Esophagus squamous epithelium (tissue), 4 donors: ENCODE data around the gene FKBP1B.

Source experiments
- POLR2A ChIP-seq, 4 donors: fragments of 450-650 bp; IDR thresholded peaks; one replicate each; pipeline ENCODE4 v1.6.1; 2017; ENCODE audit warnings: antibody characterized with exemption in 4 of 4, mild to moderate bottlenecking in 4 of 4, moderate library complexity in 3 of 4
- TF ChIP-seq, protein P1 (sequence below), 6 experiments: fragments of 450-650 bp in 4 of 6; fragments of 200-600 bp in 2 of 6; sonication (generic) in 2 of 6; IDR thresholded peaks; one replicate each; pipeline ENCODE4 v1.5.1; 2016 to 2019; ENCODE audit warnings: antibody characterized with exemption in 6 of 6, mild to moderate bottlenecking in 4 of 6, moderate library complexity in 4 of 6

DNA sequence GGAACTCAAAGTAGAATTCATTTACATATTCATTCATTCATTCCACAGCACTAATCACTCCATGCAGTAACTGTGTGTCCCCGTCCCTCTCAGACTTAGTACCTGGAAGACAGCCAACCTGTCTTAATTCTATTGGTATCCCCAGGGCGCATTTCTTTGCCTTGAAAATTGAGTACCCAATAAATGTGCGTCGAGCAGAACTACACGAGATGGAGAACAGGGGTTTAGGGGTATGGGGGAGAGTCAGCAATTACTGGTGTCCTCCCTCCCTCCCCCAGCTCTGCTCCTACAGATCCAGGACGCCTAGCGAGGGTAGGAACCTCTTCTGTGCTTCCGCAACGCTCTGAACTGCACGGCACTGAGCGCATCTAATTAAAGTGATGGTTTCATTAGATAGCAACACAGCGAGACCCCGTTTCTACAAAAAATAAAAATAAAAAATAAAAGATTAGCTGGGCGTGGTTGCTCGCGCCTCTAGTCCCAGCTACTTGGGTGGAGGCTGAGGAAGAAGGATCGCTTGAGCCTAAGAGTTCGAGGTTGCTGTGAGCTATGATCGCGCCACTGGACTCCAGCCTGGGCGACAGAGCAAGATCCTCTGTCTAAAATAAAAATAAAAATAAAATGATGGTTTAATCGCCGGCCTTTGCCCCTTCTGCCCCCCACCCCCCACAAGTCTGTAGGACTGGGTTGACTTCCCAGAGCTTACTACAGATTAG lies 614 bp upstream of the FKBP1B start:
- TF ChIP-seq, protein P1, sequence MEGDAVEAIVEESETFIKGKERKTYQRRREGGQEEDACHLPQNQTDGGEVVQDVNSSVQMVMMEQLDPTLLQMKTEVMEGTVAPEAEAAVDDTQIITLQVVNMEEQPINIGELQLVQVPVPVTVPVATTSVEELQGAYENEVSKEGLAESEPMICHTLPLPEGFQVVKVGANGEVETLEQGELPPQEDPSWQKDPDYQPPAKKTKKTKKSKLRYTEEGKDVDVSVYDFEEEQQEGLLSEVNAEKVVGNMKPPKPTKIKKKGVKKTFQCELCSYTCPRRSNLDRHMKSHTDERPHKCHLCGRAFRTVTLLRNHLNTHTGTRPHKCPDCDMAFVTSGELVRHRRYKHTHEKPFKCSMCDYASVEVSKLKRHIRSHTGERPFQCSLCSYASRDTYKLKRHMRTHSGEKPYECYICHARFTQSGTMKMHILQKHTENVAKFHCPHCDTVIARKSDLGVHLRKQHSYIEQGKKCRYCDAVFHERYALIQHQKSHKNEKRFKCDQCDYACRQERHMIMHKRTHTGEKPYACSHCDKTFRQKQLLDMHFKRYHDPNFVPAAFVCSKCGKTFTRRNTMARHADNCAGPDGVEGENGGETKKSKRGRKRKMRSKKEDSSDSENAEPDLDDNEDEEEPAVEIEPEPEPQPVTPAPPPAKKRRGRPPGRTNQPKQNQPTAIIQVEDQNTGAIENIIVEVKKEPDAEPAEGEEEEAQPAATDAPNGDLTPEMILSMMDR (IDR thresholded peaks at IDR 0.05), result no peak
- no peak for TF ChIP-seq POLR2A (IDR thresholded peaks at IDR 0.05)
